ENCODE data around the gene BTG2. TPM values are rescaled to one million over a fixed set of nuclear protein-coding genes. Genes with fewer than 3 reads are reported as not detected.
A peak's percentile ranks its signal among the peaks of the same experiment; 100 is the strongest.

The BTG2 gene
- total and polyA plus RNA-seq, 2 donors = 58.6 to 464 TPM

- DNase-seq (ENCODE audit: extremely low spot score) = peak; percentile 86
- WGBS = 20% methylated on average over 7 of the region's 7 CpGs
- H3K36me3 ChIP-seq (ENCODE audit: insufficient read depth) = no peaks in the 10 kb centered on the region
- no peak overlapping the region for H3K27ac ChIP-seq (ENCODE audit: low read depth)
- H3K4me3 ChIP-seq (ENCODE audit: low read depth, low read length) = no peak overlapping the region
- H3K4me1 ChIP-seq (ENCODE audit: insufficient read depth) = no peaks in the 10 kb centered on the region
Observed at GRCh38 chr1:203340112-203340790, 34.9 kb downstream of the BTG2 start.

- Histone ChIP-seq H3K4me3 (ENCODE audit: low read depth, low read length) (no peak overlapping the region), H3K36me3 (ENCODE audit: insufficient read depth) (no peaks in the 10 kb centered on the region), H3K27ac (ENCODE audit: low read depth) (no peak overlapping the region), H3K4me1 (ENCODE audit: insufficient read depth) (no peaks in the 10 kb centered on the region)
- WGBS = 52% methylated on average over 23 of the region's 23 CpGs
- no peak for DNase-seq (ENCODE audit: extremely low spot score)
Observed at GRCh38 chr1:203342192-203342940, 37.0 kb downstream of the BTG2 start.

DNA sequence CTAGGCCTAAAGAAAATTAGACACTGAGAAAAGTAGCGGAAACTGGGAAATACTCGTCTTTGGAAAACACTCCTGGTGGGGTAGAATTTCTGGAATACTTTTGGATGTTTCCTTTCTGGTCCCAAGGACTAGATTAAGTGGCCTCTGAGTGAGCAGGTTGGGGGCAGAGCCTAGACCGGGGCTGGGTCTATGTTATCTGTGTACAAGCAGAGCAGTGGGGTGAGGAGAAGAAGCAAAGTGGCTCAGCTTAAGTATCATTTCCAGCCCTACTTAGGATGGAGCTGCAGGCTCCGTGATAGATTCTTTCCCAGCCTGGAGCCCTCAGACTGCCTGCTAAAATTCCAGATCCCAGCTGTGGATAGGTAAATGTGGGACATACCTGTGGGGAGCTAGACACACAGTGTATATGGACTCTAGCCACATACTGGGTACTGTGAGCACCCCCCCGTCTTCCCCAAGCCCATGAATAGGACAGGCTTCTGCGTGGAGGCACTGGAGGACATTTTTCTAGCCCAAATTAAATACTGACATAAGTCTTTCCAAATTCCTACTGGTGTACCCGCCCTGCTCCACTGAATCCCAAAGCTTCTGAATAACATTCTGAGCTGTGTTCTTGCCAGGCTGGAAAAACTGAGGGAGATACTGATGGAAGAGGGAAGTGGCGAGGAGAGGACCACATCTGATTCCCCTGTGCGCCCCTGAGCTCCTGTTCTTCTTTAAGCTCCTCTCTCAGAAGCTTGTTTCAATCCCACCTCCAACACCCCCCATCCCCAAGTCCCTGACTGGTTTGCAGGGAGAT lies 38.8 kb downstream of the BTG2 start:
- WGBS = 80% methylated on average over 9 of the region's 9 CpGs
- H3K27ac ChIP-seq (ENCODE audit: low read depth) = no peak overlapping the region
- no peak overlapping the region for H3K4me3 ChIP-seq (ENCODE audit: low read depth, low read length)
- no peak for DNase-seq (ENCODE audit: extremely low spot score)
- no peaks in the 10 kb centered on the region for H3K36me3 ChIP-seq (ENCODE audit: insufficient read depth)
- H3K4me1 ChIP-seq (ENCODE audit: insufficient read depth) = no peaks in the 10 kb centered on the region

DNA sequence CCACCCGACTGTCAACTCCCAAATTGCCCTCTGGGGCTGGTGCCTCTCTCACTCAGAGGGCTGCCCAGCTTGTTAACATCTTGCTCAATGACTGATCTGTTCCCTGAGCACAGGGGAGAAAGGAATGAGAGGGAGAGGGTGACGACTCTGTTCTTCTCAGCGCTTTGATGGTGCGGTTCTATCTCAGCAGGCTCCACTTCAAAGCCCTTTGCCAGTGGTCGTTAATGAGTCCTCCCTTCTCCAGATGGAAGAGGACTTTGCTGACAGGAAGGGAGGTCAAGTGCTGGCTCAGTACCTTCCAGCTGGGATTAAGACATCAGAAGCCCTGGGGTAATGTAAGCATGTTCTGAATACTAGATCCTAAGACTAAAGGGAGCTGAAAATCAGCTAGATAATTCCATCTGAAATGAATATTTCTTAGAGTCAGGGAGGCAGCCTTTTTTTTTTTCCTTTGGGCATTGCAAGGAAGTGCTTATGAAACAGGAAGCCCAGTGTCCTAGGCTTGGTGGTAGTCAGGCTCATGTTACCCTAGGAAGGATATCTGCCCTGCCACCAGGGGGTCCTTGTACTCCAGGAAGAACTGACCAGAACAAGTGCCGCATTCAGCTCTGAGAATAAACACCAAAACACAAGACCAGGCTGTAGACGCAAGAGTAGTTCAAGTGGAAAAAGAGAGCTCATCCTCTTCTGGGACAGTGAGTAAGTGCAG lies 40.9 kb downstream of the BTG2 start:
- Histone ChIP-seq H3K36me3 (ENCODE audit: insufficient read depth) (no peaks in the 10 kb centered on the region), H3K27ac (ENCODE audit: low read depth) (no peak overlapping the region), H3K4me3 (ENCODE audit: low read depth, low read length) (no peak overlapping the region), H3K4me1 (ENCODE audit: insufficient read depth) (no peaks in the 10 kb centered on the region)
- no peak for DNase-seq (ENCODE audit: extremely low spot score)
- WGBS = 60% methylated on average over 7 of the region's 7 CpGs

GRCh38 chr1:203346769-203347102 lies 41.4 kb downstream of the BTG2 start:
- DNase-seq (ENCODE audit: extremely low spot score) = no peak
- H3K4me1 ChIP-seq (ENCODE audit: insufficient read depth) = no peaks in the 10 kb centered on the region
- no peak overlapping the region for H3K4me3 ChIP-seq (ENCODE audit: low read depth, low read length)
- no peaks in the 10 kb centered on the region for H3K36me3 ChIP-seq (ENCODE audit: insufficient read depth)
- H3K27ac ChIP-seq (ENCODE audit: low read depth) = peak overlapping the region; percentile 33
- 91% methylated on average over 3 of the region's 3 CpGs for WGBS

GRCh38 chr1:203349166-203349565 lies 43.8 kb downstream of the BTG2 start:
- Histone ChIP-seq H3K36me3 (ENCODE audit: insufficient read depth) (no peaks in the 10 kb centered on the region), H3K27ac (ENCODE audit: low read depth) (no peak overlapping the region), H3K4me1 (ENCODE audit: insufficient read depth) (no peaks in the 10 kb centered on the region), H3K4me3 (ENCODE audit: low read depth, low read length) (no peak overlapping the region)
- WGBS = 100% methylated on average over 1 of the region's 1 CpG
- DNase-seq (ENCODE audit: extremely low spot score) = no peak

DNA sequence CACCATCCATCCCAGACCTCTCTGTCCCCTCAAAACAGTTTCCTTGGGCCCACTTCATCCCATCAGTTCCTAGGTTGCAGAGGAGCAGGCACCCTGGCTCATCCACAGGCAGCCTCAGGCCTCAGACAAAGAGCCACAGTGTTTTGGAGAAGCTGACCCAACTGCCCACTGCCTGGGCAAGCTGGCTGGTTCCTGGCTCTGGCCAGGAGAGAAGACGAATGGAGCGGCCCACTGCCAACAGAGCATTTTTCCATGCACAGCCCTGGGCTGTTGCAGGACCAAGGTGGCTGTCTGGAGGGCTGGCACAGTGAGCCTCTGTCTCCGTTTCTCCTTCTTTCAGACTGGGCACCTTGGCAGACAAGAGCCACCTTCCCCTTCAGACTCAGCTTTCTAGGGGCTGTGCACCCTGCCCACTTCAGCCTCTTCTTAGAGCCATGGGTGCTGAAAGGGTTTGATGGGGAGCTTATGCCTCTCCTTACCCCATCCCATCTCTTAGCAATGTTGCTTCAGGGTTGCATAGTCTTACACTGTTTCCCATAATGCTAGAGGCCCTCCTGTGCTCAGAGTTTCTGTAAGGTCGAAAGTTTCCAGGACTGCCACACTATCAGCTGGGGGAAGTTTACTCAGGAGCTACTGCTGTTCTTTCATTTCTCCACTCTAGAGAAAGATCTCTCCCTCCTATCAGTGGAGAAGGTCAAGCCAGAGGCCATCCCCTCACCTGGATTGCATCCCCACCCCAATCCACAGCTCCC lies 44.6 kb downstream of the BTG2 start:
- 80% methylated on average over 4 of the region's 4 CpGs for WGBS
- no peak for DNase-seq (ENCODE audit: extremely low spot score)
- Histone ChIP-seq H3K4me3 (ENCODE audit: low read depth, low read length) (no peak overlapping the region), H3K27ac (ENCODE audit: low read depth) (no peak overlapping the region), H3K36me3 (ENCODE audit: insufficient read depth) (no peaks in the 10 kb centered on the region), H3K4me1 (ENCODE audit: insufficient read depth) (no peaks in the 10 kb centered on the region)

DNA sequence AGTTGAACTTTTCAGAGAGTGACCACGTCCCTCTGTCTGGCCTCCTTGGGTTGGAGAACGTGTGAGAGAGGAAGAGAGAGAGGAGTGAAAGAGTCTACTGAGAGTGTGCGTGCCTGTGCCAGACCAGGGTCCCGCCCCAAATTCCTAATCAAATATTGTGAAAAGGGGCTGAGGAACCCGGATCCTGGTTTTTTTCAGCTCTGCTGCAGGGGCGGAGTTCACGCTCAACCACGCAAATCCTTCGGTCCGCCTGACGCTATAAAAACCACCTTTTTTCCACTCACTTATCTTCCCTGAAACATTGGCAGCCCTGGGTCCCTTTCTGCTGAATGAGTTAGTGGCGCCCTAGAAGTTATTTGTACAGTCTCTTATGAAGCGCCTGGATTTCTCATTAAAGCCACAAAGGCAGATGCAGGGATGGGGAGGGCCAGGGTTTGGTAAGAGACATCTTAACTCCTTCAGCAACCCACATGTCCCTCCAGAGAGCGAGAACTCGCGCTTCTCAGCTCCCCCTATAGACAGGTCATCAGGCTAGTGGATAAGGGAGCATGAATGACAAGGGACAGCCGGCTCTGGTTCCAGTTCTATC lies 45.8 kb downstream of the BTG2 start, which contains the start of gene FMOD:
Gene FMOD, minus strand, starts transcription at position 86 of the 589 bp plus-strand sequence. CDS start 2,852 bp downstream, outside the sequence.
- H3K4me3 ChIP-seq (ENCODE audit: low read depth, low read length) = no peak within 1 kb of the TSS
- no peak within 1 kb of the TSS for H3K27ac ChIP-seq (ENCODE audit: low read depth)
- no peaks in the 10 kb centered on the region for H3K36me3 ChIP-seq (ENCODE audit: insufficient read depth)
- no peaks in the 10 kb centered on the region for H3K4me1 ChIP-seq (ENCODE audit: insufficient read depth)
- no peak for DNase-seq (ENCODE audit: extremely low spot score)
- 10% methylated on average over 17 of the region's 17 CpGs for WGBS

GRCh38 chr1:203353486-203353885 lies 48.2 kb downstream of the BTG2 start:
- Histone ChIP-seq H3K4me3 (ENCODE audit: low read depth, low read length) (no peak overlapping the region), H3K27ac (ENCODE audit: low read depth) (no peak overlapping the region)
- DNase-seq (ENCODE audit: extremely low spot score) = no peak

DNA sequence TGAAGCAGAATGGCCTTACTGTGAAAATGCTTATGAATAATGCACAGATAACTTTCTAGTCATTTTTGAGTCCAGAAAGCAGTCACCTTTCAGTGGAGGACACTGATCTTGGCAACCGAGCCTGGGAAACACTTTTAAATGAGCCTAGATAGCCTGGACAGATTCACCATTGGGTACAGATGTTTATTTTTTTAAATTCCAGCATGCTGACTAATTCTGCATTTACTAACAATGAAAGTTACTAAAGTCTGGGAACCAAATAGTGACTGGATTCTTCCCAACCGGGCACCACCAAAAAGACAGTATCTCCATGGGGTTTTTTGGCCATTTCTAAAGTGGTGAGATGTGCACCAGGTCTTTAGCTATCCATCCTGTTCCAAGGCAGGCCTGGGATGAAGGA lies 48.9 kb downstream of the BTG2 start:
- no peak overlapping the region for H3K27ac ChIP-seq (ENCODE audit: low read depth)
- H3K4me3 ChIP-seq (ENCODE audit: low read depth, low read length) = no peak overlapping the region
- 35% methylated on average over 2 of the region's 2 CpGs for WGBS
- DNase-seq (ENCODE audit: extremely low spot score) = no peak
- no peaks in the 10 kb centered on the region for H3K4me1 ChIP-seq (ENCODE audit: insufficient read depth)
- no peaks in the 10 kb centered on the region for H3K36me3 ChIP-seq (ENCODE audit: insufficient read depth)

More at GRCh38 chr1:203353486-203353885, 48.2 kb downstream of the BTG2 start:
- 83% methylated on average over 8 of the region's 8 CpGs for WGBS
- Histone ChIP-seq H3K4me1 (ENCODE audit: insufficient read depth) (no peaks in the 10 kb centered on the region), H3K36me3 (ENCODE audit: insufficient read depth) (no peaks in the 10 kb centered on the region)

- H3K36me3 ChIP-seq (ENCODE audit: insufficient read depth) = no peaks in the 10 kb centered on the region
- H3K27ac ChIP-seq (ENCODE audit: low read depth) = no peak overlapping the region
- DNase-seq (ENCODE audit: extremely low spot score) = no peak
- no peaks in the 10 kb centered on the region for H3K4me1 ChIP-seq (ENCODE audit: insufficient read depth)
- no peak overlapping the region for H3K4me3 ChIP-seq (ENCODE audit: low read depth, low read length)
Observed at GRCh38 chr1:203359010-203359571, 53.8 kb downstream of the BTG2 start.
